ENCODE measurements around the gene LILRB3.
"Not testable (repeated sequence)": the region's sequence is repeated elsewhere in the genome, so short reads cannot be mapped to it uniquely, and the experiment has no call there.

Gene LILRB3

DNA sequence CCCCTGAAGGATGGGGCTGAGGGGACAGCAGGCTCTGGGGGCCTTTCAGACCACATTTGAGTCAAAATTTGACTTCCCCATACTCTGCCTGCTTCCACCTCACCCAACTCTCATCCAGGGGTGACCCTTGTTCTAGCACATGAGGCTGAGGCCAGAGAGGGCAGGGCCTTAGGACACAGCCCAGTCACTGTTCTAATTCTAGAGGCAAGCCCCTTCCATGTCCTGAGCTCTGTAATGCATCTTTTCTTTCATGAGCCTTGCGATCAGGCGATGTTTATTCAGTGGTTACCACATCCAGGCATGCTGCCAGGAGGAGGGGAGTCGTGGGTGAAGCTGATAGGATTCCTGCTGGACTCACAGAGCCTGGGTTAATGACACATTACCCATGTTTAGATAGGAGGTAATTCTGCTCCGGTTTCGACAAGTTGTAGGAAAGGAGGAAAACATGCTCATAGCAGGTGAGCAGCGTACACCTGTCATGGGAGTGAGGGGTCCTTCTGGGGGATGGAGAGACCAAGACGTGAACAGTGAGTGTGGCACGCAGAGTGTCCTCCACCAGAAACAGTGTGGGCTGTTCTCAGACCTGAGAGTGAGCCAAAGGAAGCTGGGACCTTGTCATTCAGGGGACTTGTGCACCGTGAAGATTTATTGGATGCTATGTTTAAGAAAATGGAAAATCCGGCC, 12.9 kb downstream of the LILRB3 start:
- no peak for DNase-seq (ENCODE audit: low spot score)

DNA sequence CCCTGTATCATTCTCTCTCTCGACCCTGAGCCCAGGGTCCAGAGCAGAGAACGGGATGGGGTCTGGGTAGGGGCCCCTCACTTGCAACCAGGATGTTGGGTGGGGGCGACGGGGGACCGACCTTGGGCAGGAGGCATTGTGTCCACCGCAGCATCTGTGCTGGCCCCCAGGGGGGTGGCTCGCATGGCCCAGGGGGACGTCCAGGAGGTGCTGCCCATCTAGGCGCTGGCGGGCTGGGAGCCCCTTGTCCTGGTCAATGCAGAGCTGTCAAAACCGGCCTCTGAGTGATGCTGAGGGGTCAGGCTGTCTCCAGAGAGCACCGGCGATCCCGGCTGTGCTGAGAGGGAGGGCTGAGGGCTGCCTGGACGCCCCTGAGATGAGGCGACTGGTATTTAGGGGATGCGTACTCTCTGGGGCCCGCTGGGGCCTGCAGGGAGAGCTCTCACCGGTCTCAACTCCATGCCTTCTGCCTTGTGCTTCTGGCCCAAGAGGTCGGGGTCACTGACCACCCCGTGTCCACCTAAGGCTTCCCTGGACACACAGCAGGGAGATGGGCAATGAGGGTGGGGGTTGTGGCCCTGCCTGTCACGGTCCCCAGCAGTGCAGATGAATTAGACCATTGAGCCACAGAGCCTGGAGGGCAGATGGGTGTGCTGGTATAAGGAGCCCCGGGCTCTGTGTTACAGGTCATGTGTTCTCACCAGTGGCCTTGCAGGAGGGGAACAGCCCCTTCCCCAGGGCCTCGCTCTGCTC, 13.6 kb downstream of the LILRB3 start:
- no peak for DNase-seq (ENCODE audit: low spot score)

DNA sequence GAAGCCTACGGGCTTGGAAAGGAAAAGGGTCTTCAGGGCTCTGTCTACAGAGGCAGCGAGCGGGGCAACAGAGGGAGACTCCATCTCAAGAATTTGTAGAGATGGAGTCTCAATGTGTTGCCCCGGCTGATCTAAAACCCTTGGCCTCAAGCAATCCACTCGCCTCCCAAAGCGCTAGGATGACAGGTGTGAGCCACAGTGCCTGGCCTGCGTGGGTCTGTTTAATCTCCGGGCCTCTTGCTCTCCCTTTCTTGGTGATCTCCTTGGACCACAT, 14.1 kb downstream of the LILRB3 start:
- no peak for DNase-seq (ENCODE audit: low spot score)

DNA sequence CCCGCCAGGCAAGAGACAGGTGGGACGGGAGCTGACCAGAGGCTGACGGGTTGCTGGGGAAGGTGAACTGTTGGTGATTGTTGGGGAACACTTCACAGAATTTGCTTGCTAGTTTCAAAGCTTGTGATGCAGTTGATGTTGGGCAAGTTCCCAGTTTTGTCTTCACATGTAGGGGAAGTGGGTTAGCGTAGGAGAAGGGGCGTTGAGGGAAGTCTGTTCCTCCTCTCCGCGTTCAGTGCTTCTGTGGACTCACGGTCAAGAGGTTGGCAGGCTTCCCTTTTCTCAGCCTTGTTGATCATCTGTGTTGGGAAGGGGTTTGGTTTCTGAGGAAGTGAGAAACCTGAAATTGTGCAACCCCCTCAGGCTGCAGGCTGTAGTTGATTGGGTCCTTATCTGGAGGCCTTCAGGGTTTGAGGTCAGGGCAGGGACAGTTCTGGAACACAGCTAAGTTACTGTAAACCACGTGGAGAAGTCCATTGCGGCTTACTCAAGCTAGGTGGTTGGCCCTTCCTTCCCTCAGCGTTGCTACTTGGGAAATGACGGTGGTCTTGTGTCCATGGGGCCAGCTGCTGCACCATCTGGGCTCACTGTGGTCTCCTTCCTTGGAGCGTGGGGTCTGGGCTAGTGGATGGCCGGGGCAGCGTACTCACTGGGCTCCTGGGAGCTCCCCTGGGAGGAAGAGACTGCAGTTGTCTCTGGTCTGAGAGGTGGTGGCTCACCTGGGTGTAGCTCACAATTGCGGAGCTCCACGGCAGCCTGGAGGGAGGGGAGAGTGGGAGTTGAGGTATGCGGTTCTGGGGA, 14.6 kb downstream of the LILRB3 start:
- no peak for DNase-seq (ENCODE audit: low spot score)

DNA sequence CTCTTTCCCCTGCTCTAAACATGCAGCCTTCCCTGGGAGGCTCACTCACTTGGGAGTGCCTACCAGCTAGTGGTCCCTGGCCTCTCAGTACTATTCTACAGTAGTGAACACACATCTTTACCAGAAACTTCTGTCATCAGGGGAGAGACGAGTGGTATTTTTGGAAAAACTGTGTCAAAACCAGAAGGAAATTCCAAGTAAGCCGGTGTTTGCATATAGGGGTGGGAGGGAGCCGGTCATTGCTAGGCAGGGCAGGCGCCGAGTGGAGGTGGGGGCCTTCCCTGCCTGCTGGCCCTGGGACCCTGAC, 15.2 kb downstream of the LILRB3 start:
- DNase-seq (ENCODE audit: low spot score): no peak

DNA sequence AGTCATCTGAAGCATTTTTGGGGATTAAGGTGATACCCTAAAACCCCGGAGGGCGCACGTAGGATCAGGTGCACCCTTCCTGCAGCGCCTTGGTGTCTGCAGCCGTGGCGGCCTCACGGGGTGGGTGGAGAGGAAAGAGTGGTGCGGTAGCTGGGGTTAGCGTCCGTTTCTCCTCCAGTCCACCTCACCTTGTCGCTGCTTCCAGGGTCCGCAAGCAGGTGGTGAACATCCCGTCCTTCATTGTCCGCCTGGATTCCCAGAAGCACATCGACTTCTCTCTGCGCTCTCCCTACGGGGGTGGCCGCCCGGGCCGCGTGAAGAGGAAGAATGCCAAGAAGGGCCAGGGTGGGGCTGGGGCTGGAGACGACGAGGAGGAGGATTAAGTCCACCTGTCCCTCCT, 15.6 kb downstream of the LILRB3 start:
- DNase-seq (ENCODE audit: low spot score): not testable (repeated sequence)

DNA sequence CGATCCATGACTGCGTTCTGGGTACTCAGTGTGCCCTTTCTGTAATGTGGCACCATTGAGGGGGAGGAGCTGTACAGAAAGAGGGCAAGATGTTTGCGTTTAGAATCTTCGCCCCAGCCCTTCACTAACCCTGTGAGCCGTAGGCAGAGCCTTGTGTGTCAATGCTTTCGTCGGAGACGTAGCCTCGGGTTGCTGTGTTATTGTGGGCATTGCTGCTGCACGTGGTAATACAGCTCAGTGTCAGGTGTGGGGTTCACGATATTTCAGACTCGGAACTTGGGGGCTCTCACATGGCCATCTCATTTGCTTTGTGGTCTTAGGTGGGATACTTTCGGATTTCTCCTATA, 16.0 kb downstream of the LILRB3 start:
- no peak for DNase-seq (ENCODE audit: low spot score)

DNA sequence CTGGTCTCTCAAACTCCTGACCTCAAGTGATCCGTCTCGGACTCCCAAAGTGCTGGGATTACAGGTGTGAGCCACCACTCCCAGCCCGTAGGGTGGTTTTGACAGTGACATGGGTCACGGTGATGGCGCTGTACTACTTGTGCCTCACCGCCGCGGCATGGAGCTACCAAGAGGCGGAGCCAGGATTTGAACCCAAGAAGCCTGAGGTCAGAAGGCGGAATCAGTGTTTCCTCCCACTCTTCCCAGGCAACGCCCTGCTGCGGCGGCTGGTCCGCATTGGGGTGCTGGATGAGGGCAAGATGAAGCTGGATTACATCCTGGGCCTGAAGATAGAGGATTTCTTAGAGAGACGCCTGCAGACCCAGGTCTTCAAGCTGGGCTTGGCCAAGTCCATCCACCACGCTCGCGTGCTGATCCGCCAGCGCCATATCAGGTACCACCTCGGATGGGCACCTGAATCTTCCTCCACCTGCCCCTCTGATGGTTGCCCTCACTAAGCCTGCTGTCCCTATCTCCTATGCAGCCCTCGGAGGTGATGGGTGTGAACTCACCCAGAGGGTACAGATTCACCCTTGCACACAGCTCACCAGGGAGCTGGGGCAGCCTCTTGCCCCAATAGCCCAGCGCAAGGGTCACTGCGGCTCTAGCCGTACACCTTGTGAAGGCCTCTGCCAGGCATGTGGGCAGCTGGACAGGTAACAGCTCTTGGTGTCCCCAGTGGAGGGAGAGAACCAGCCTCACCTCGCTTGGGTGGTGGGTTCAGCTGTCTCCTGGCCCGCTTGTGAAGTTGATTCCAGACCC, 16.6 kb downstream of the LILRB3 start:
- no peak for DNase-seq (ENCODE audit: low spot score)

DNA sequence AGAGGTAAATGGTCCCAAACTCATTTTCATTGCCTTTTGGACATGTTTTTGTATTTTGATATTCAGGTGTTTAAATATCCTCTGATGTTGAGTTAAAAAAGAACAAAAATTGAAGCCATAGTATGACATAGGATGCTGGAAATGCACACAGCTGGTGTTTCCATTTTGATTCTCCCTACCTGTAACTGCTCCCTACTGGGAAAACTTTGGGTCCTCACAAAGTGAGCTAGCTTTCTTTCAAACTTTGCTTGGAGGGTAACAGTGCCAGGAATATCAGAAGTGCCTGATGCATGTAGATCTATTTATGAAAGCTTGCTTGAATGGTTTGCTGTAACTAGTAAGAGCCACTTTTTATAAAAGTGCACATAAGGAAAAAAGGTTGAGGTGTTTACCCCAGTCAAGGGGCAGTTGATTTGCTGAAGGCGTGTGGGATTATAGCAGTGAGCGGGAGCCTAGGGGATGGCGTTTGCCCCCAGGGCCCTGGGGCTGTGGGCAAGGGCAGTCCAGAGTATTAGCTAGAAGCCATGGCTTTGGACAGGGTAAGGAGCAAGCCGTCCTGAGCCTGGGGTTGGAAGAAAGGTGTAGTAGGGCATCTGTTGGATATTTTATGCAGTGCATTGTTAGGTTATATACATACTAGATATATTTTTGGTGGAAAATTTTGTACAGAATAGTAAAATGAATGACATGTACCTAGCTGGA, 17.9 kb downstream of the LILRB3 start:
- no peak for DNase-seq (ENCODE audit: low spot score)

DNA sequence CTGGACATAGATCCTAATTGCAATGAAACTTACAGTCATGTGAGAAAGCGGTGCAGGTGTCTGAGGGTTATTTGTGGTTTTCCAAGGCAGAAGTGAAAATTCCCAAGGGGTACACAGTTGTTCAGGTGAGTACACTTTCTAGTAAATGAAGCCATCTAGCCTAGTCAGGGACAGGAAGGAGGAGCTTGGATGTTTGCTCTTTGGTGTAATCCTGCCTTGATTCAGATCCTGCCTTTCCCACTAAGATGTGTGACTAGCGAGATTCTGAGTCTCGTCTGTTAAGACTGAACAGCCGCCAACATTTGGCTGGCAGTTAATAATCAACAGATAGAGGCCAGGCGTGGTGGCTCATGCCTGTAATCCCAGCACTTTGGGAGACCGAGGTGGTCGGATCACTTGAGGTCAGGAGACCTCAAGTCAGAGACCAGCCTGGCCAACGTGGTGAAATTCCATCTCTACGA, 19.6 kb downstream of the LILRB3 start:
- DNase-seq (ENCODE audit: low spot score): no peak

DNA sequence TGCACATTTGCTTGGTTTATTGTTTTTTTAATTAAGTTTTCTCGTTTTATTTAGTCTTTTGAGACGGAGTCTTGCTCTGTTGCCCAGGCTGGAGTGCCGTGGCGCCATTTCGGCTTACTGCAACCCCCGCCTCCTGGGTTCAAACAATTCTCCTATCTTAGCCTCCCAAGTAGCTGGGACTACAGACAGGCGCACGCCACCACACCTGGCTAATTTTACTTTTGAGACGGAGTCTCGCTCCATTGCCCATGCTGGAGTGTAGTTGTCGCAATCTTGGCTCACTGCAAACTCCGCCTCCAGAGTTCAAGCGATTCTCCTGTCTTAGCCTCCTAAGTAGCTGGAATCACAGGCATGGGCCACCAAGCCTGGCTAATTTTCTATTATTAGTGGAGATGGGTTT, 20.8 kb downstream of the LILRB3 start:
- DNase-seq (ENCODE audit: low spot score): no peak

DNA sequence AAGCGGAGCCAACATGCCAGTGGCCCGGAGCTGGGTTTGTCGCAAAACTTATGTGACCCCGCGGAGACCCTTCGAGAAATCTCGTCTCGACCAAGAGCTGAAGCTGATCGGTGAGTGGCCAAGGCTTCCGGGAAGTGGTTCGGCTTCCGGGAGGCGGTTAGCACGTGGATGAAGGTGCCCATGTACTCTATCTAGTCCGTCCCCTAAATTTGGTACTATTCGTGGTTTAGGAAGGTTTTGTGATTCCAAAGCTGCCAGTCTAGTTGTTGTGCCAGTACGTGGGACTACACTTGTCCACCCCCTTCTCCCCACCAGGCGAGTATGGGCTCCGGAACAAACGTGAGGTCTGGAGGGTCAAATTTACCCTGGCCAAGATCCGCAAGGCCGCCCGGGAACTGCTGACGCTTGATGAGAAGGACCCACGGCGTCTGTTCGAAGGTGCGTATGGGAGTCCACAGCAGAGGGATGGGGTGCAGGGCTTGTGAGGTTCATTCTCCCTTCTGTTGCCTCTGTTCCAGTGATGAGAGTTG, 21.6 kb downstream of the LILRB3 start:
- no peak for DNase-seq (ENCODE audit: low spot score)

DNA sequence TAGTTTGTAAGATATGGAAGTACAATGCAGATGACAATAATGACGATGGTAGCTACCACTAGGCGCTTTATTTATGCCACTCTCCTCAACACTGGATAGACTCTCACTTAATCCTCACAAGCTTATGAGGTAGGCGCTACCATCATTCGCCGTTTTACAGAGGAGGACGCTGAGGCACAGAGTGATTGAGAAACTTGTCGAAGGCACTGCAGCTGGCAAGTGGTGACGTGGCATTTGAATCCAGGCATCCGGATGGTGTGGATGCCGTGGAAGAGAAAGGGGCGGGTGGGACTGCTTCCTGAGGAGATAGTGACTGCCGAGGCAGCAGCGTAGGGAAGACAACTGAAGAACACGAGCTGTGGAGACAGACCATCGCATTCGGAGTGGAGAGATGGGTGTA, 23.4 kb downstream of the LILRB3 start:
- no peak for DNase-seq (ENCODE audit: low spot score)

DNA sequence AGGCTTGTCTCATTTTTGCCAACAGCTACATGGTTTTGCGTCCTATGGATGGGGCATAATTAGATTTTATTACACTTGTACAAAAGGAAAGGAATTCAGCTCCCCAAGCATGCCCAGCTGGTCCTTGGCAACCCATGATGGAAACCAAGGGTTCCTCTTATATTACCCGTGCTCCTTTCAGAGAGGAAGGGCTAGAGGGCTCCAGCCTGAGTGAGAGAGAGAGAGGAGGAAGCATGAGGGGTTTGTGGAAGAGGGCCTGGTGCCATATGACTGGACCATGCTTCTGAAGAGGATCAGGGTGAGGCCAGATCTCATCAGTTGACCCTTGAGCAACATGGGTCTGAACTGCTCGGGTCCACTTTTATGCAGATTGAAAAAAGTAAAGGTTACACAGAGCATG, 25.7 kb downstream of the LILRB3 start:
- no peak for DNase-seq (ENCODE audit: low spot score)

DNA sequence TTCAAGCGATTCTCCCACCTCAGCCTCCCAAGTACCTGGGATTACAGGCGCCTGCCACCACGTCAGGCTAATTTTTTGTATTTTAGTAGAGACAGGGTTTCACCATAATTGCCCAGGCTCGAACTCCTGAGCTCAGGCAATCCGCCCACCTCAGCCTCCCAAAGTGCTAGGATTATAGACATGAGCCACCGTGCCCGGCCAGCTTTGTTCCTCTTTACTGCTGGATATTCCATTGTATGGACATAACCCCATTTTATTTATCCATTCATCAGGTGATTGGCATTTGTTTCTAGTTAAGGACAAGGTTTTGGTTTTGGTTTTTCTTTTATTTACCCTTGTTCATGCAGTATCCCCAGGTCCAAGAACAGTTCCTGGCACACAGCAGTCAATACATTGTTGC, 26.3 kb downstream of the LILRB3 start:
- no peak for DNase-seq (ENCODE audit: low spot score)

DNA sequence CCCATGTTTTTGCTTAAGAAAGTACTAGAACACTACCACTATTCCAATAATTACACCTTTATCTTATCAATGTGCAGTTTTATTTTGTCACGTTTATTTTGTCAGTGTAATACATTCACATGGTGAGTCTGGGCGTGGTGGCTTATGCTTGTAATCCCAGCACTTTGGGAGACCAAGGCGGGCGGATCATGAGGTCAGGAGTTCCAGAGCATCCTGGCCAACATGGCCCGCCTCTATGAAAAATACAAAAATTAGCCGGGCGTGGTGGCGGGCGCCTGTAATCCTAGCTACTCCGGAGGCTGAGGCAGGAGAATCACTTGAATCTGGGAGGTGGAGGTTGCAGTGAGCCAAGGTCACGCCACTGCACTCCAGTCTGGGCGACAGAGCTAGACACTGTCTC, 28.3 kb downstream of the LILRB3 start:
- DNase-seq (ENCODE audit: low spot score): not testable (repeated sequence)

DNA sequence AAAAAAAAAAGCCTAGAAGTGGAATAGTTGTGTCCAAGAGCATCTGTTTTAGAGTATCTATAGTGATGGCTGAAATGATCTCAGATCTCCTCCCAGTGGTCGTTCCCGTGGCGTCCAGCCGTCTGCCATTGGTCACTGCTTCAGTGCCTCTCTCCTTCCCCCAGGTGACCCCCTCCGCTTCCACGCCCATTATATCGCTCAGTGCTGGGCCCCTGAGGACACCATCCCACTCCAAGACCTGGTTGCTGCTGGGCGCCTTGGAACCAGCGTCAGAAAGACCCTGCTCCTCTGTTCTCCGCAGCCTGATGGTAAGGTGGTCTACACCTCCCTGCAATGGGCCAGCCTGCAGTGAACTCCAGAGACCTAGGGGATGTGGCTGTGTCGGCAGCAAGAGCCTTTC, 29.8 kb downstream of the LILRB3 start:
- no peak for DNase-seq (ENCODE audit: low spot score)

DNA sequence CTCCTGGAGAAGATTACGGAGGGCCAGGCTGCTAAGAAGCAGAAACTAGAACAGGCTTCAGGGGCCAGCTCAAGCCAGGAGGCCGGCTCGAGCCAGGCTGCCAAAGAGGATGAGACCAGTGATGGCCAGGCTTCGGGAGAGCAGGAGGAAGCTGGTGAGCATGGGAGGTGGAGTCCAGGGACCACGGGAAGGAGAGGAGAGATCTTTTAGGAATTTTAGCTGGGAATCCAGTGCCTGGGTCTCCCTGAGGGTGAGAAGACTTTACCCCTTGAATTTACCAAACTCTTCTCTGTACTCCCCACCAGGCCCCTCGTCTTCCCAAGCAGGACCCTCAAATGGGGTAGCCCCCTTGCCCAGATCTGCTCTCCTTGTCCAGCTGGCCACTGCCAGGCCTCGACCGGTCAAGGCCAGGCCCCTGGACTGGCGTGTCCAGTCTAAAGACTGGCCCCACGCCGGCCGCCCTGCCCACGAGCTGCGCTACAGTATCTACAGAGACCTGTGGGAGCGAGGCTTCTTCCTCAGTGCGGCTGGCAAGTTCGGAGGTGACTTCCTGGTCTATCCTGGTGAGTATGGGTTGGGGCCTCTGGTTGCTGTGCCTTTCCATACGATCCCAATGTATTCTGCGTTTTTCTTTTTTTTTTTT, 30.9 kb downstream of the LILRB3 start:
- no peak for DNase-seq (ENCODE audit: low spot score)

DNA sequence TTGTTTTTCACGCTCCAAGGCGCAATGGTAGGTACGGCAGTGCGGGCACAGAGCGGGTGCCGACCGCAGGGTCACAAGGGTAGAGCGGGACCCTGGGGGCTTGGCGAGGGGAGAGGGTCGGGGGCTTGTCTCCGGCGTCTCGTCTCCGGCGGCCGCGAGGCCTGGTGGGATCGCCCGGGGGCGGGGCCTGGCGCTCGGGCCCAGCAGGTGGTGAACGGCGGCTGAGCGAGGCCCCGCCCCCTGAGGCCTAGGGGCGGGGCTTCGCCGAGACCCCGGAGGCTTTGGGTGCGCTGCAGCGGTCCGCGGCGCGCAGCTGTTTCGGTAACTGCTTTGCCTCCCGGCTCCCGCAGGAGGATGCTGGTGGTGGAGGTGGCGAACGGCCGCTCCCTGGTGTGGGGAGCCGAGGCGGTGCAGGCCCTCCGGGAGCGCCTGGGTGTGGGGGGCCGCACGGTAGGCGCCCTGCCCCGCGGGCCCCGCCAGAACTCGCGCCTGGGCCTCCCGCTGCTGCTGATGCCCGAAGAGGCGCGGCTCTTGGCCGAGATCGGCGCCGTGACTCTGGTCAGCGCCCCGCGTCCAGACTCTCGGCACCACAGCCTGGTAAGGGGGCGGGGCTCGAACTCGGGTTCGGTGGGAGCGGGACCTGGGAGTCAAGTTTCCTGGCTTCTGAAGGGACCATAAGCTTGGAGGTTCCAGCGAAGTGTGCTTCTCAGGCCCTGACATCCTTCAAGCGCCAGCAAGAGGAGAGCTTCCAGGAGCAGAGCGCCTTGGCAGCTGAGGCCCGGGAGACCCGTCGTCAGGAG, 31.6 kb downstream of the LILRB3 start, which contains the start of gene TSEN34:
TSEN34 (plus strand) TSS at position 298 of the 800 bp plus-strand sequence; CDS start at position 355, 57 bp downstream.
- peak; percentile 92 for DNase-seq (ENCODE audit: low spot score)

DNA sequence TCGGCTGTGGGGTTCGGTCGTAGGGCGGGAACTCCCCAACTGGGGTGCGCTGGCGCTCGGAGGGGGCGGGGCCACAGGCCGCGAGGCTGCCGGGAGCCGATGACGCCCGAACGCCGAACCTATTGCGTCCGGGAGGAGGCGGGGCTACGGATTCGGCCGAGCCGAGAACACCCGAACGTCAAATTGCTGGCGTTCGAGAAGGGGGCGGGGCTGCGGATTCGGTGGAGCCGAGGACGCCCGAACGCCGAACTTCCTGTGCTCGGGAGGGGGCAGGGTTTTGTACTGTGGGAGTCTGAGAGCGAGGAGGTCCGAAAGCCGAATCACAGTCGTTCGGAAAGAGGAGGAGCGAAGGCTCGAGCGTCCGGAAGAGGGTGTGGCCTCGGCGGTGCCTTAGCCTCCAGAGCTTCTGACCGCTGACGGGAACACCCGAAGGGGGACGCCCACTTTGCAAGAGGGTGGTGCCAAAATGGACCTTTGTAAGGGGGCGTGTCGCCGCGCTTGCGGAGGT, 32.2 kb downstream of the LILRB3 start:
- DNase-seq (ENCODE audit: low spot score): peak; percentile 86

Measured in D341Med (cell line).